ENCODE results near the gene BBS5.
"Not testable (repeated sequence)": the region's sequence is repeated elsewhere in the genome, so short reads cannot be mapped to it uniquely, and the experiment has no call there.

DNA sequence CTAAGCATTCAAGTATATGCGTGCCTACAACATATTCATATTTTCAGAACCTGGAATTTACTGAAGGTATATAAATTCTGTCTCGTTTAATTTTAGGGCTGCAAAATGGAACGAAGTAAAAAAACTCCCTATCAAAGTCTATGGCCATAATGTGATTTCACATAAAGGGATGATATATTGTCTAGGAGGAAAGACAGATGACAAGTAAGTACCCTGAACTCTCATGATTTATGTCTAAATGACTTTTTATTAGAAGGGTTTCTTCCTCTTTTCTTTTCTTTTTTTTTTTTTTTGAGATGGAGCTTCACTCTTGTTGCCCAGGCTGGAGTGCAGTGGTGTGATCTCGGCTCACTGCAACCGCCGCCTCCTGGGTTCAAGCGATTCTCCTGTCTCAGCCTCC, 35.5 kb downstream of the BBS5 start:
- TF ChIP-seq, protein P1, sequence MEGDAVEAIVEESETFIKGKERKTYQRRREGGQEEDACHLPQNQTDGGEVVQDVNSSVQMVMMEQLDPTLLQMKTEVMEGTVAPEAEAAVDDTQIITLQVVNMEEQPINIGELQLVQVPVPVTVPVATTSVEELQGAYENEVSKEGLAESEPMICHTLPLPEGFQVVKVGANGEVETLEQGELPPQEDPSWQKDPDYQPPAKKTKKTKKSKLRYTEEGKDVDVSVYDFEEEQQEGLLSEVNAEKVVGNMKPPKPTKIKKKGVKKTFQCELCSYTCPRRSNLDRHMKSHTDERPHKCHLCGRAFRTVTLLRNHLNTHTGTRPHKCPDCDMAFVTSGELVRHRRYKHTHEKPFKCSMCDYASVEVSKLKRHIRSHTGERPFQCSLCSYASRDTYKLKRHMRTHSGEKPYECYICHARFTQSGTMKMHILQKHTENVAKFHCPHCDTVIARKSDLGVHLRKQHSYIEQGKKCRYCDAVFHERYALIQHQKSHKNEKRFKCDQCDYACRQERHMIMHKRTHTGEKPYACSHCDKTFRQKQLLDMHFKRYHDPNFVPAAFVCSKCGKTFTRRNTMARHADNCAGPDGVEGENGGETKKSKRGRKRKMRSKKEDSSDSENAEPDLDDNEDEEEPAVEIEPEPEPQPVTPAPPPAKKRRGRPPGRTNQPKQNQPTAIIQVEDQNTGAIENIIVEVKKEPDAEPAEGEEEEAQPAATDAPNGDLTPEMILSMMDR (IDR thresholded peaks at IDR 0.05) = not testable (repeated sequence)
- not testable (repeated sequence) for TF ChIP-seq POLR2A, POLR2AphosphoS5 (IDR thresholded peaks at IDR 0.05)
